Measurements from ENCODE around the gene HEATR1. TPM values are rescaled to one million over a fixed set of nuclear protein-coding genes. Genes with fewer than 3 reads are reported as not detected.
A peak's percentile ranks its signal among the peaks of the same experiment; 100 is the strongest.
"Not testable (repeated sequence)": the region's sequence is repeated elsewhere in the genome, so short reads cannot be mapped to it uniquely, and the experiment has no call there.

The HEATR1 gene, protein sequence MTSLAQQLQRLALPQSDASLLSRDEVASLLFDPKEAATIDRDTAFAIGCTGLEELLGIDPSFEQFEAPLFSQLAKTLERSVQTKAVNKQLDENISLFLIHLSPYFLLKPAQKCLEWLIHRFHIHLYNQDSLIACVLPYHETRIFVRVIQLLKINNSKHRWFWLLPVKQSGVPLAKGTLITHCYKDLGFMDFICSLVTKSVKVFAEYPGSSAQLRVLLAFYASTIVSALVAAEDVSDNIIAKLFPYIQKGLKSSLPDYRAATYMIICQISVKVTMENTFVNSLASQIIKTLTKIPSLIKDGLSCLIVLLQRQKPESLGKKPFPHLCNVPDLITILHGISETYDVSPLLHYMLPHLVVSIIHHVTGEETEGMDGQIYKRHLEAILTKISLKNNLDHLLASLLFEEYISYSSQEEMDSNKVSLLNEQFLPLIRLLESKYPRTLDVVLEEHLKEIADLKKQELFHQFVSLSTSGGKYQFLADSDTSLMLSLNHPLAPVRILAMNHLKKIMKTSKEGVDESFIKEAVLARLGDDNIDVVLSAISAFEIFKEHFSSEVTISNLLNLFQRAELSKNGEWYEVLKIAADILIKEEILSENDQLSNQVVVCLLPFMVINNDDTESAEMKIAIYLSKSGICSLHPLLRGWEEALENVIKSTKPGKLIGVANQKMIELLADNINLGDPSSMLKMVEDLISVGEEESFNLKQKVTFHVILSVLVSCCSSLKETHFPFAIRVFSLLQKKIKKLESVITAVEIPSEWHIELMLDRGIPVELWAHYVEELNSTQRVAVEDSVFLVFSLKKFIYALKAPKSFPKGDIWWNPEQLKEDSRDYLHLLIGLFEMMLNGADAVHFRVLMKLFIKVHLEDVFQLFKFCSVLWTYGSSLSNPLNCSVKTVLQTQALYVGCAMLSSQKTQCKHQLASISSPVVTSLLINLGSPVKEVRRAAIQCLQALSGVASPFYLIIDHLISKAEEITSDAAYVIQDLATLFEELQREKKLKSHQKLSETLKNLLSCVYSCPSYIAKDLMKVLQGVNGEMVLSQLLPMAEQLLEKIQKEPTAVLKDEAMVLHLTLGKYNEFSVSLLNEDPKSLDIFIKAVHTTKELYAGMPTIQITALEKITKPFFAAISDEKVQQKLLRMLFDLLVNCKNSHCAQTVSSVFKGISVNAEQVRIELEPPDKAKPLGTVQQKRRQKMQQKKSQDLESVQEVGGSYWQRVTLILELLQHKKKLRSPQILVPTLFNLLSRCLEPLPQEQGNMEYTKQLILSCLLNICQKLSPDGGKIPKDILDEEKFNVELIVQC (N-terminal part only)
- 35.6 TPM for polyA plus RNA-seq (ENCODE audit: insufficient read length)
- long read RNA-seq, donor 1, partial matches to known transcripts, result 7 of 8 reads
- long read RNA-seq, donor 1, other reads (novel, unspliced or antisense), result 0 of 8 reads
- long read RNA-seq, donor 2, partial matches to known transcripts, result 0 of 1 reads
- long read RNA-seq, donor 2, other reads (novel, unspliced or antisense), result 0 of 1 reads
- long read RNA-seq, donor 3, full-length matches to known transcripts, result 3 of 3 reads
- long read RNA-seq, donor 3, partial matches to known transcripts, result 0 of 3 reads
- long read RNA-seq, donor 3, other reads (novel, unspliced or antisense), result 0 of 3 reads
- long read RNA-seq, donor 4, result 0 reads
- long read RNA-seq, donor 5, result 0 reads
- long read RNA-seq, donor 6, partial matches to known transcripts, result 0 of 1 reads
- long read RNA-seq, donor 6, other reads (novel, unspliced or antisense), result 0 of 1 reads
- long read RNA-seq, donor 7, full-length matches to known transcripts, result 1 of 7 reads
- long read RNA-seq, donor 7, partial matches to known transcripts, result 6 of 7 reads
- long read RNA-seq, donor 7, other reads (novel, unspliced or antisense), result 0 of 7 reads
- long read RNA-seq, donor 8, full-length matches to known transcripts, result 1 of 1 reads
- long read RNA-seq, donor 8, partial matches to known transcripts, result 0 of 1 reads
- long read RNA-seq, donor 8, other reads (novel, unspliced or antisense), result 0 of 1 reads

DNA sequence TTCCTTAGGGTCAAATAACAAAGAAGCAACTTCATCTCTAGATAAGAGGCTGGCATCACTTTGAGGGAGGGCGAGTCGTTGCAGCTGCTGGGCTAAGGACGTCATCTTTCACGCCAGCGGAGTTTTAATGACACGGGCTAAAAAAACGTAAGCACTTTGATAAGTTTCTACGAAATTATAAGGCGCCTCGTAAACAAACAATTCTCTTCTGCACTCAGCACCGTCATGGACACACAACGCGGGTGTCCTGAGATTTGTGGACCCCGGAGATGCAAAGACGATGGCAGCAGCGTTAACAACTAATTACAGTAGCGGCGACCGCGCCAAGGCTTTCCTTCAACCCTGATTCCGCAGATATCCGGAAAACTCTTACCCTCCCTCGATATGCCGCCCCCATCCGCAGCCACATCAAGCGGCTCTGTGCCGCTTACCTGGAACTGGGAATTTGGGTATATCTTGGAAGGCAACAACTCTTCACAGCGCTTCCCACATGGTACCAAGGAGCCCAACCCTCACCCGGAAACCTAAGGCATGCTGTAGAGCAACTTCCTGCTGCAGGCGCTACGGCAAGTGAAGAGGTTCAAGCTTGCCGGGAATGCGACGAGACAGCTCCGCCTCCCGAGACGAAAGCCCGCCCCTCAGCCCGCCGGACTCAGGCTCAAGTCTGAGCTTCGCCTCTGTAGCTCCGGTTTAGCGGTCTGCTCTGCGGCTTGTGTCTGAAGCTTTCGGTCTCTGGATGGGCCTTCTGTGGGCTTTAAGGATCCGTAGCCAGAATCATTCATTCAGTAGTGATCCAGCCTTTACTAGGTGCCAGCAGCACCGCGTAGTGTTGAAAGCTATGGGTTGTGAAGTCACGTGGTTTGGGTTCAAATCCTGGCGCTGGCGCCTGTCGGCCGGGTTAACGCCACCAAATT lies at the start of gene HEATR1:
Gene HEATR1, minus strand, starts transcription at position 526 of the 914 bp plus-strand sequence. Its CDS starts 421 bp downstream, at position 105.
- DNase-seq, result peak; percentile 93

DNA sequence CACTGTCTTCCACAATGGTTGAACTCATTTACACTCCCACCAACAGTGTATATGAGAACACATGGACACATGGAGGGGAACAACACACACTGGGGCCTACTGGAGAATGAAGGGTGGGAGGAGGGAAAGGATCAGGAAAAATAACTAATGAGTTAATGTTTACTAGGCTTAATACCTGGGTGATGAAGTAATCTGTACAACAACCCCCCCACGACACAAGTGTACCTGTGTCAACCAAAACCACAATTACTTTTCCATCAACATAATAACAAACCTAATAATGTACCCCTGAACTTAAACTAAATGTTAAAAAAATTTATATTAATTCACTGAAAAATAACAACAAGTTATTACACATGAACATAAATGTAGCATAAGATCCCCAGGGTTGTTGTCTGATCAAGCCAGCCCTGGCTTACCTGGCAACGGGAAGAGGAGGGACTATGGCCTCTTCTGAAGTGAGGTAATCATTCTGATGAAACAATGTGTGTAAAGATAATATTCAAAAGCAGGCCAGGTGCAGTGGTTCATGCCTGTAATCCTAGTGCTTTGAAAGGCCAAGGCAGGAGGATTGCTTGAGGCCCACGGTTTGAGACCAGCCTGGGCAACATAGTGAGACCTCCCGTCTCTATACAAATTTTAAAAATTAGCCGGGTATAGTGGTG lies 40.8 kb upstream of the HEATR1 start:
- no peak for DNase-seq

DNA sequence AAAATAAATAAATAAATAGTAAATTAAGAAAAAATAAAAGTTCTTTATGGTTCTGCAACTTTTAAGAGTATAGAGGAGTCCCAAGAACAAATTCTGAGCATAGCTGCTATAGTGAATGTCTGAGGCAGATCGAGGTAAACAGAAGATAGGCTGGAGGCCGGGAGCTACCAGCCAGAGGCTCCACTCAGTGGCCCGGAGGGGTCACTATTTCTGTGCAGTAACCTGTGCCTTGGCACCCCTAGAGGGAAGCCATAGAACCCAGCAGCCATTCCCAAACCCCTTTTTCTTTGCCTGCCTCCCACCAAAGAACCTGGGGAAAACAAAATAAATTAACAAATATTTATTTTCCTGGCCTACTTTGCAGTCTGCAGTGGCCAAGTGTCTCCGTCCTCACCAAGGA lies 38.4 kb upstream of the HEATR1 start:
- no peak for DNase-seq

GRCh38 chr1:236639686-236640085 lies 35.4 kb upstream of the HEATR1 start:
- DNase-seq, result no peak

- DNase-seq, result no peak
Observed at GRCh38 chr1:236638945-236639344, 34.6 kb upstream of the HEATR1 start.

GRCh38 chr1:236636017-236636416 lies 31.7 kb upstream of the HEATR1 start:
- DNase-seq, result no peak

DNA sequence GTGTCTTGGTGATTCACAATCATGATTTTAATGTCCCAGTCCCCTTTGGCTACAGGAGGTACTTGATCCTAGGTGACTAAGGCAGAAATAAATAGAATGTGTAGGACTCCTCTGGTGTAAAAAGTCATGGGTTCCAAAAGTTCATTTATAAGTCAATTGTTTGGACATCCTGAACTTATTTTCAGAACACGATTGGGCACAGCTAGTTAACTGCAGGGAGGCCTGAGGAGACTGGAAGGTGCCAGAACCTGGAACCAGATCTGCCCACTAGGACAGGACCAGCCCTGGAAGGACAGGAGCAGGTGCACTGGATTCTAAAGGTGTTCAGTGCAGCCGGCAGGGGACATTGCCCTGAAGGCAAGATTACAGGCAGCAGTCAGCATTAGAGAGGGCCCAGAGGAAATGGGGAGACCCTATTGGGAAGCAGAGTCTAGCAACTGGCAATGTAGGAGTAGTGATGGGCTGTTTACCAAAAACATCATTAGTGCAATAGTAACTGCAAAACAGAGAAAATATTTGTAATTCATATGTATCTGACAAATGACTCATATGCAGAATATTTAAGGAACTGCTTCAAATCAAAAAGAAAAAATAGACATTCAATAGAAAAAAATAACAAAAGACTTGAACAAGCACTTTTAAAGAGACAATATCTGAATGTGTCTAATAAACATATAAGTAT lies 23.6 kb upstream of the HEATR1 start:
- no peak for DNase-seq

DNA sequence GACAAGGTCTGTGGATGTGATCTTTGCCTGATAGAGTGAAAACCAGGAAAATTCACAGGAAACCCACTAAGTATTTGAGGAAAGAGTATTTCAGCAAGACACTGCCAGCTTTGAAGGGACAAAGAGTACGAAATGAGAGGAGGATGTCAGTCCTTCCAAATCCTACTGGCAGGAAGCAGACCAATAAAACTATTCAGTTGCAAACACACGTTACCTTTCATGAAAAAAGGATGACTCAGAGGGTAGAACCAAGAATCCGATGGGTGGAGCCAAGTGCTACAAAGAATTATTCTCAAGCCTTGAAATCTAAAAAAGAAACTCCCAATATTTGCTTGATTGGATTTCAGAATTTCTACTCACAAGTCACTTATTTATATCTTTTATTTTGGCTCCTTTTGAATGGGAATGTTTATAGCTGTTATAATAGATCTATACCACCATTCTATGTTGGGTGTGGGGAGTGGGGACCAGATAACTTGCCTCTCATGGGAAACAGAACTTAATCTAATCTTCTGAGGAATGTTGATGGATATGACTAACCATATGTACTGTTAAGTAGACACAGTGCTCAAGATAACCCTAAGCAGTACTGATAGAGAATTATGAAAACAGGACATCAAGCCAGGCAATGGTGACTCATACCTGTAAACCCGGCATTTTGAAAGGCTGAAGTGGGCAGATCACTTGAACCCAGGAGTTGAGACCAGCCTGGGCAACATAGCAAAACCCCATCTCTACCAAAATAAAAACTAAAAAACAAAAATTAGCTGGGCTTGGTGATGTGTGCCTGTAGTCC lies 19.3 kb upstream of the HEATR1 start:
- DNase-seq, result no peak

DNA sequence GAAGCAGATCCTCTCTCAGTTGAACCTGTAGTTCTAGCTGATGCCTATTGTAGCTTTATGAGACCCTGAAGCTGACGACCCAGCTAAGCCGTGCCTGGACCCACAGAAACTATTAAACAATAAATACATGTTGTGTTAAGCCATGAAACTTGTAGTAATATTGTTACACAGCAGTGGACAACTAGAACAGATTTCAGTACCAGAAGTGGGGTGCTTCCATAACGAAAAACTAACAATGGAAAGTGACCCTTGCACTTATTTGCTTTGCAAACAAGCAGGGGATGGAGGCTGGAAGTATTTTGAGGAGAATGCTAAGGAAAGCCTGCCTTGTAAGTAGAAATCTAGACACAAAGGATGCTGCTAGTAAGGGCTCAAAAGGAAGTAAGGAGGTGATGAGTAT lies 18.1 kb upstream of the HEATR1 start:
- DNase-seq, result no peak

DNA sequence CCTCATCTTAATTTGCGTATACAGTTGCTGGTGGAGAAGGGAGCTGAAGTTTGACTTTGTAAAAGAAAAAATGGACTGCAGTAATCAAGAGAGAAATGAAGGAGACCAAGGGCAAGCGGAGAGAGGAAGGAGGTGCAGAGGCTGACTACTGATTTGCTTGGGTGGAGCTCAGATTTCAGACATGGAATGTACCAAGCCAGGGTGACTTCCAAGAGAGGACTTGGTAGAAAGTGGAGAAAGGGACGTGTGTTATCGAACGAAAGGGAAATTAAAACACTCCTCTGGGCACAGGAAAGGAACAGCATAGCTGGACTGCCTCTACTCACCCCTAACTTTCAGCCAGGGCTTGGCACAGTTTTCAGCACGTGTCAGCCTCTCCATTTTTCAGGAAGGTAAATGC lies 15.1 kb upstream of the HEATR1 start:
- no peak for DNase-seq

- DNase-seq, result no peak
Observed at GRCh38 chr1:236618507-236618906, 14.2 kb upstream of the HEATR1 start.

GRCh38 chr1:236615399-236616148 lies 11.3 kb upstream of the HEATR1 start:
- no peak for DNase-seq

- no peak for DNase-seq
Observed at GRCh38 chr1:236612349-236612748, 8.0 kb upstream of the HEATR1 start.

DNA sequence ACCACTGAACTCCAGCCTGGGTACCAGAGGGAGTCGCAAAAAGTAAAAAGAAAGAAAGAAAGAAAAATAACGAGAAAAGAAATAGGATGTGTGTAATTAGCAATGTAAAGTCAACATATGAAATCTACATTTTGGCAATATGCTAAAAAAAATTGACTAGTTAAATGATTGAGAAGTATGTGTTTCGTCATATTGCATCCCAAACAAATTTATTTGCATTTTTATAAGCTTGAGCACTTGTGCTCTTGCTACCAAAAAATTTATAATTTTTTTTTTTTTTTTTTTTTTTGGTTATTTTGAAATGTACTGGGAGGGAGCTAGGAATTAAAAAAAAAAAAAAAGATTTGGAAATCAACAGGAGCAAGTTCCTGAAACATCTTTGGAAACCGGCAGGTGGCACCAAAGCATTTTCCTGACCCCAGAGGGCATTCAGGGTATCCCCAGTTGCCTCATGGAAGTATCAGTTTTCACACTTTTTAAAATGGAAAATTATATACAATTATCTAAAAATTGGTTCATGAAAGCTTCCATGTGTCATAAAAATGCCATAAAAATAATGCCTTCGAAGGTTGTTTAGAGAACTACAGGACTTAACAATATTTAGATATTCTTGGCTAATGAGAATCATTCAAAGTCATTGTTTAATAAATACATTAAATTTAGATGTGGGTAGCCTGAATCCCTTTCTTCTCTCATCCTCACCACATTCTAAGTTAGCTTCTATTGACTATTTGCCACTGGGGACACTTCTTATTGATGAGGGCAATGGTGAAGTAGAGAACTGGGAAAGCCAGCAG lies 4.8 kb upstream of the HEATR1 start:
- peak; percentile 57 for DNase-seq

GRCh38 chr1:236607597-236607996 lies 3.3 kb upstream of the HEATR1 start:
- DNase-seq, result not testable (repeated sequence)
